Hypothalamus (tissue), 51 donors: ENCODE results near the gene RNF146.
"Not testable (repeated sequence)": the region's sequence is repeated elsewhere in the genome, so short reads cannot be mapped to it uniquely, and the experiment has no call there.

Experiments
- DNase-seq, 51 donors: peaks; one replicate each; lab custom pipeline; 2025; lab: John Stamatoyannopoulos, UW

The RNF146 gene

GRCh38 chr6:127282184-127282583 lies 15.5 kb downstream of the RNF146 start:
- DNase-seq, result no peak

GRCh38 chr6:127288705-127289104 lies 22.0 kb downstream of the RNF146 start:
- DNase-seq, result no peak

- no peak for DNase-seq
Observed at GRCh38 chr6:127289934-127290333, 23.3 kb downstream of the RNF146 start.

DNA sequence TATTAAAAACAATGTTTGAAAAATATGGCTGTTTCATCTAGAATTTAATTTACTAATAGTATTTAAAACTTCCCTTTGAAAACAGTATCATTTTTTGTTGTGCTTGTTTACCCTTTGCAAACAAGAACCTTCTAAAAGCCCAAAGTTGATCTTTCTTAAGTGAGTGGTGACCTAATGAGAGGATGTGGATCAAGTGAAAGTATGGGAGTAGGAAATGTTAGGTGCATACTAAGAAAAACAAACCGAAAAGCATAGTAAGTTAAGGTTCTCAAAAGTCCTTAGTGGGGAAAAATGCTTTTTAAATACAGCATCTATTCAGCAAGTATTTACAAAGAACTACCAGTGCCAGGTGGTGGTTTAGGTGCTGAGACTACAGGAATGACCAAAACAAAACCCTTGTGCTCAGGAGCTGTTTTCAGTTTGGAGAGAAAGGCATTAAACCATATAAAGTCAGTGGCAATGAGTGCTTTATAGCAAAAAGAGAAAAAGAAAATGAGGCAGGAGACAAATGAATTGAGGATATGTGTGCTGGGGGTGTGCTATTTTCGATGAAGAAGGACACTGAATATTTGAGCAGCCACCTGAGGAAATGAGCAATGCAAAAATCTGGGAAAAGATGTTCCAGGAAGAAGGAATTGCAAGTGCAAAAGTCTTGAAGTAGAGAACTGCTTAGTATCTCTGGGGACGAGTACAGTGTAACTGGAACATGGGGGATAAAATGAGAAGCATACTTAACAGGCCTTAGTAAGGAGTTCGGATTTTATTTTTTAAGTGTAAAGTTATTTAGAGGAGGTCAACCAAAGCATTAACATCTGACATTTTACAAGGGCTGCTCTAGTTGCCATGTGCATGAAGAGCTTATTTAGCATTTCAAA lies 24.0 kb downstream of the RNF146 start:
- no peak for DNase-seq

DNA sequence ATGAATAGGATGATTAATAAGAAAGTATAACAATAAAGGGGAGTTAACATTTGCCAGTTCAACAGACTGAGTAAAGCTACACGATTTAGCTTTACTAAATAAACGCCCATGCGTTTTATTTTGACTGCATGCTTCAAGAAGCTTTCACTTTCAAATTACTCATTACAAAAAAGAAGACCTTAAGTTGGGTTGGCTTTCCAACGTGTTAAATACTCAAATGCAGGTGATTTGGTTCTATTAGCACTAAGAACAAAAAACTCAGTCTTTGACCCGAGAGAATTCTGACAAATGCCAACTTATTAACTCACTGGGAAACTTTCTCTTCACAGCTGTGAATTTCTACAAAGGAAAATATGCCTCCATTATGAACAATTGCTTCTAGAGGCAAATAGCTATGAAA lies 24.8 kb downstream of the RNF146 start:
- no peak for DNase-seq

DNA sequence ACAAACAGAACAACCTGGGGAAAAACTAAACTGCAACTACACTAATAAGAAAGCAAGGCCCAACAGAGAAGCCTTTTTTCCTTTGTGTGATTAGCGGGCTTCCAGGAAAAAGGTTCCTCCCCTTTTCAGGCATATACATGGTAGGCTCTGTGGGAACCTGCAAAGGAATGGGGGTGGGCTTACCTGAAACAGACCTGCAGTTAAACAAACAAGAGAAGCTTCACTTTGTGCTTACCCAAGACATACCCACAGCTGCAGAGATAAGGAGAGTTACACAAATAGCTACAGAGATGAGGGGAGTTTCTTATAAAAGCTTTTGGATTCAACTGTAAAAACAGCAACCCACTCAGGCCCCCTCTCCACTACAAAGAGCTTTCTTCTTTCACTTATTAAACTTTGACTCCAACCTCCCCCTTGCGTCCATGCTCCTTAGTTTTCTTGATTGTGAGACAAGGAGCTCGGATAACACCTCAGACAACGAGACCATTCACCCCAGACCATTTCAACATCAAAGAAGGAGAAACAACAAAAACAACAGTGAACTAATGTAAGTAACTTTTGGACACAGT lies 30.9 kb downstream of the RNF146 start:
- DNase-seq, result no peak

GRCh38 chr6:127298475-127298874 lies 31.8 kb downstream of the RNF146 start:
- DNase-seq, result no peak

DNA sequence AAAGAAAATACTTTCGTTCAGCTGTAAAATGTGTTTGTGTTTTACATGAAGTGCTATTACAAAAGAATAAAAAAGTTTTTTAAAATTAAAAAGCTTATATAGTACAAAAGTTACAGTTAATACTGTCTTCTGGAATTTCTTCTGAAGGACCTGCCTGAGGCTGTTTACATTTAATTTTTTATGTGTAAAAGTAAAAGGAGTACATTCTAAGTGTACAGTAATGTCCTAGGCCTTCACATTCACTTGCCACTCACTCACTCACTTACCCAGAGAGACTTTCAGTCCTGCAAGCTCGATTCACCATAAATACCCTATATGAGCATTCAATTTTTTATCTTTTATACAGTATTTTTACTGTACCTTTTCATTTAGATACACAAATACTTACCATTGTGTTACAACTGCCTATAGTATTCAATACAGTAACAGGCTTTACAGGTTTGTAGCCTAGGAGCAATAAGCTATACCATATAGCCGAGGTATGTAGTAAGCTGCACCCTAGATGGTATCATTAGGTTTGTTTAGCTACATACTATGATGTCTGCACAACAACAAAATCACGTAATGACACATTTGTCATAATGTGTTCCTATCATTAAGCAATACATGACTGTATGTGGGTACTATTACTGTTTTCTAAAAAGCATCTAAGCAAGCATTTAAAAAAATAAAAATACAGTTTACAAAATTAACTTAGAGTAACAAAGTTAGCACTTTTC lies 33.0 kb downstream of the RNF146 start:
- DNase-seq, result no peak

- DNase-seq, result no peak
Observed at GRCh38 chr6:127300411-127300810, 33.7 kb downstream of the RNF146 start.

DNA sequence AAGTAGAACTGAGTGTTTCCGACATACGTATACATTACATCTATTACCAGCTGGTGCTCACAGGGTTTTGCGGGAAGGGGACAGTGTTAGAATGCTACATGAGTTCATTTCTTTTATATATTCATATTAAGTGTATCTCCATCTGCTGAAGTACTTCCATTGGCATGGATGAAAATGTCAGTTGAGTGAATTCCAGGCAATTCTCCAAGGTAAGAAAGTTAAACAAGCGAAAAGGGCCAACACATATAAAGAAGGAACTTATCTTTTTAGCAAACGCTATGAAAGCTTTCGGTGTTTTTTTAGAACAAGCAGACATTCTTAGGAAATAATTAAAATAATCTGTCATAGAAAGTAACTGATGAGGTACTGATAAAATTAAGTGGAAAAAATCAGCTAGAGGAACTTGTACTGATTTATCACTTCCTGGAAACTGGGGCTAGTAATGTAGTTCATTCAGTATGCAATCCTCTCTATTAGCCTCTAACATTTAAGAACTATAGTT lies 34.6 kb downstream of the RNF146 start:
- DNase-seq, result no peak

DNA sequence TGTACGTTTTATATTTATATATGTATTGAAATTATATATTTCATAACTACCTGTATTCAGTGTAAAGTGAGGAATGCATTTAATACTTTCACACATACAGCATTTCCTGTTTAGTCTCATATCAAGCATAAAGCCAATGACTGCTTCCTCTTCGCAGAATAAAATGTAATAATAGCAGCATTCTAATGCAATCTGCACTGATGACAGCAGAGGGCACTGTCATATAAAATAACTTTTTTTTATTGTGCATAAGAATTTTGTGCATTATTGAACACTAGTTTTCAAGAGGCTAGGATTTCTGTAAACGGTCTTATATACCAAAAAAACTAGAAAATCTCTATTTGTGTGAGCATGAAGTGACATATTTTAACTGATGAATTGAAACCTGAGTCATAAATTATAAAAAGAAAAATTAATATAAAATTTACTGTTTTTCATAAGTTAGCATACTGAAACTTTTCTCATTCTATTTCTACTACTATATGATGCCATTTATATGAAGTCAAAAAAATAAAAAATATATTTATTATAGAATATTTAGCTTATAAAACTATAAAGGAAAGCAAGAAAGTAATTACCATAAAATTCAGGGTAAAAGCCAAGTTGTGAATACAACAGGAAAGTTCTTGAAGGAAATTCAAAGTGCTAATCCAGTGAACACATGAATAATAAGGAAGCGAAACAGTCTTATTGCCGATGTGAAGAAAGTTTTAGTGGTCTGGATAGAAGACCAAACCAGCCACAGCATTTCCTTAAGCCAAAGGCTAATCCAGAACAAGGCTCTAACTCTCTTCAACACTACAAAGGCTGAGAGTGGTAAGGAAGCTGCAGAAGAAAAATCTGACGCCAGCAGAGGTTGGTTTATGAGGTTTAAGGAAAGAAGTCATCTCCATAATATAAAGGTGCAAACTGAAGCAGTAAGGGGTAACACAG lies 36.3 kb downstream of the RNF146 start:
- peak in 2 of 51 donors; percentile 3 to 5 for DNase-seq

DNA sequence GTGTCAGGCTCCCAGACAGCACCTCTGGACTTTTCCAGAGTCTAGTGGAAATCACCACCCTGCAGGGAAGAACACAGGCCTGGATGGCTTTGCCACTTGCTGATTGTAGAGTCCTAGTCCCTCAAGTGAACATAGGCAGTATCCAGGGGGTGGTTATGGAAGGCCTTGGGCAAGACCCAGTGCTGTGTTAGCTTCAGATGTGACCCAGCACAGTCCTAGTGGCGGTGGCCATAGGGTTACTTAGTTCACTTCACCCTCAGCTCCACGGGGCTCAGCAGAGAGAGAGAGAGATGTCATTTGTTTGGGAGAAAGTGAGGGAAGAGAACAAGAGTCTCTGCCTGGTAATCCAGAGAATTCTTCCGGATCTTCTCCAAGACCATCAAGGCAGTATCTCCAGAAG lies 37.3 kb downstream of the RNF146 start:
- no peak for DNase-seq

DNA sequence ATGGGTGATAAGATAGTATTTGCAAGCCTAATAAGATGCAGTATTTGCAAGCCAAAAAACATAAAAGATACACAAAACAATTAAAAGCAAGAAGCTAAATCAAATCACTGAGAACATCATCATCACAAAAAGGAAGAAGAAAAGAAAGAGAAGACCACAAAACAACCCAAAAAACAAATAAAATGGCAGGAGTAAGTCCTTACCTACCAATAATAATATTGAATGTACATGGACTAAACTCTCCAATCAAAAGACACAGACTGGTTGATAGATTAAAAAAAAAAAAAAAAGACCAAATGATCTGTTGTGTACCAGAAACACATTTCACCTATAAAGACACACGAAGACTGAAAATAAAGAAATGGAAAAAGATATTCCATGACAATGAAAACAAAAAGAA lies 39.1 kb downstream of the RNF146 start:
- DNase-seq, result no peak

DNA sequence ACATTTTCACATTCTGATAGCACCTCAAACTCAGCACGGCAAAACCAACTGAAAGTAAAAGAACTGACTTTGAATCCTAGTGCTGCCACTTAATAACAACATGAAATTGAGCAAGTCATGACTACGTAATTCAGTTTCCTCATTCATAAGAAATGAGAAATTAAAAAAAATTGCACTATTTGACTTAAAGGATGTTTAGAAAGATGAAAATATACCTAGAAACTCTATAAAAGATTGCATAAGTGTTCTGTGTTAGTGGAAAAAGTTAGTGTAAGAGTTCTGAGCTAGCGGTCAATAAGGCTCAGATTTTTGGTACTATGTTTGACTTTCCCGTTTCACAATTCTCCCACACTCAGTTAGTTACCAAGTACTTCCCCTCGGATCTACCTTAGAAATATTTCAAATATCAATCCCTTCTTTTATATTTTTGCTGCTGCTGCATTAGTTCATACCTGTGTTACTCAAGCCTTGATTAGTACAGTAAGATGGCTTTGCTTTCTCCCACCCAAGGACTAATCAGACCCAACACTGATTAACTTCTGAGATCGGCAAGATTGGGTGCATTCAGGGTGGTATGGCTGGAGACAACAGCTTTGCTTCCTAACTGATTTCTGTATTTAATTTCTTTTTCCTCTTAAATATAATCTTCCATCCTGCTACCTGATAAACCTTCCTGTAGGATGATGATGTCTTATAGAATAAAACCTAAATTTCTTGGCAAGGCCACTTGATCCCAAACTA lies 50.9 kb downstream of the RNF146 start:
- no peak for DNase-seq

DNA sequence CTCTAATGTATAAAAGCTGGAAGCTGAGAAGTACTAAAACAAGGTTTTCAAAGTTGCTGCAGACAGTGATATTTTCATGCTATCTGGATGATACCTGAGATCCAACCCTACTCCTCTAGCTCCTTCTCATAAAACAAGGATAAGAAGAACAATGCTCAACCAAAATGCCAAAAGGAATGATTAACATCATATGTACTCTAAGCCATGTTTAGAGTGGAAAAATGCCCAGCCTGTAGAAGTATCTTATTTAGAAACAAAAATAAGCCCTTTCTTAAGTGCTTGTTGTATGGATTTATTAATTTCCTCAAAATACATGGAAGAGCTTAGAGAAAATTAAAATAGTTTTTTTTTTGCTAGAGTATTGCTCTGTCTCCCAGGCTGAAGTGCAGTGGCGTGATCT lies 53.0 kb downstream of the RNF146 start:
- no peak for DNase-seq

DNA sequence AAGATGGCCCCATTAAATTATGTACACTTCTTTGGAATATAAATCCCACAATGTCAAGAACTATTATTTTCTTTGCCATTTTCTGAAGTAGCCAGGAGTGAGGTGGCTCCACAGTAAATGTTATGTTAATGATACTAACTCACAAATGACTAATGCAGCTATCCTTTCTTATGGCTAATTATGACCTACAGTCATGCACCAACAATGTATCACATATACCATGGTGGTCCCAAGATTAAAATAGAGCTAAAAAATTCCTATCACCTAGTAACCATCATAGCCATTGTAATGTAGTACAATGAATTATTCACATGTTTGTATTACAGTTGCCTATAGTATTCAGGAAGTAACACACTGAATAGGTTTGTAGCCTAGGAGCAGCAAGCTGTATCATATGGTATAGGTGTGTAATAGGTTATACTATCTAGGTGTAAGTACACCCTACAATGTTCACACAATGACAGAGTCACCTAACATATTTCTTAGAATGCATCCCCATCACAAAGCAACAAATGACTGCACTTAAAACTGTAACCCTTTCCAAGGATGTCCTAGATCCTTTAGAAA lies 61.5 kb downstream of the RNF146 start:
- no peak for DNase-seq

GRCh38 chr6:127331256-127331655 lies 64.6 kb downstream of the RNF146 start:
- DNase-seq, result not testable (repeated sequence)

DNA sequence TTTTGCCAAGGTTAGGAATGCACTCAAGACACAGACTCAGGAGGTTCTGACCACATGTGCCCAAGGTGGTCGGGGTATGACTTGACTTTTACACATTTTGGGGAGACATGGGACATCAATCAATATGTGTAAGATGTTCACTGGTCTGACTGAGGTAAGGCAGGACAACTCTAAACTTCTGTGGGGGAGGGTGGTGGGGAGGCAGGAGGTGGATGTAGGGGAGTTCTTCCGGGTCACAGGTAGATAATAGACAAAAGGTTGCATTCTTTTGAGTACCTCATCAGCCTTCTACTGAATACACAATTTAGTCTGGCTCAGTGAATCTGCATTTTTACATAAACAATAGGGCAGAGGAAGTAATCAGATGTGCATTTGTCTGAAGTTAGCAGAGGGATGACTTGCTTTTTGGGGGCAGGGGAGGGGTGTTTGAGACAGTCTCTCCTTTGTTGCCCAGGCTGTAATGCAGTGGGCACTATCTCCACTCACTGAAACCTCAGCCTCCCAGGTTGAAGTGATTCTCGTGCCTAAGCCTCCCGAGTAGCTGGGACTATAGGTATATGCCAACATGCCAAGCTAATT lies 65.8 kb downstream of the RNF146 start:
- no peak for DNase-seq
